ENCODE results near the gene ELMOD3. TPM values are rescaled to one million over a fixed set of nuclear protein-coding genes. Genes with fewer than 3 reads are reported as not detected.
A peak's percentile ranks its signal among the peaks of the same experiment; 100 is the strongest.
"Not testable (repeated sequence)": the region's sequence is repeated elsewhere in the genome, so short reads cannot be mapped to it uniquely, and the experiment has no call there.

ELMOD3 gene
- total RNA-seq, 1 donor from 2014 or later = 21.5 TPM

DNA sequence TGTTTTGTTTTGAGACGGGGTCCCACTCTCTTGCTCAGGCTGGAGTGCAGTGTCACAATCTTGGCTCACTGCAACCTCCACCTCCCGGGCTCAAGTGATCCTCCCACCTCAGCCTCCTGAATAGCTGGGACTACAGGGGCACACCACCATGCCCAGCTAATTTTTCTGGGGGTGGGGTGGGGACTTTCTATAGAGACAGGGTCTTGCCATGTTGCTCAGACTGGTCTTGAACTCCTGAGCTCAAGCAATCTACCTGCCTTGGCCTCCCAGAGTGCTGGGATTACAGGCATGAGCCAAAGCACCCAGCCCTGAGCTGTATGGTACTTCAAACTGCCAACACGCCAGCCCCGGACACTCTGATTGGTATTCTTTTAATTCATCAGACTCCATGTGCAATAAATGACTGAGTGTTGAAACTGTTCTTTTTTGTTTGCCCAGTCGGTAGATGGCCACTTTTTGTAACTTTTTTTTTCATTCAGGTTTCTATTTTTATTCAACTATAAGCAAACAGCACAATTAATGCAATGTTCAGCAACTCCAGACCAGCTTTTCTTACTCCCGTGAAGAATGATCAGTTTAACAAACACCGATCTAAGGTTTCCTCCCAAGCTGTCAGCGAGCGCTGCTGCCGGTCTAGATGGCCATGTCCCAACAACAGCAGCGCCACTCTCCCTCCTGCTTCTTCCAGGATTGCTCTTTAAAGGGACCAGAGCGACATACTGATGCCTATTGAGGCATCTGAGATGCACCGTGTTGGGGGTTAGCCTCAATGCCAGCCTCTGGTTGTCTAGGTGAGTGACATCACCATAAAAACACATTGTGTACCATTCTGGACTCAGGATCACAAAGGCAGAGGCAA, 14.3 kb upstream of the ELMOD3 start:
- Histone ChIP-seq H3K9ac (no peak overlapping the region), H3K4me1 (no peaks in the 10 kb centered on the region), H2AFZ (replicated peaks) (no peak overlapping the region), H3K36me3 (no peaks in the 10 kb centered on the region), H3K9me3 (ENCODE audit: low read depth) (no peaks in the 10 kb centered on the region), H4K20me1 (ENCODE audit: low read depth) (no peaks in the 10 kb centered on the region), H3F3A (ENCODE audit: low read depth) (no peaks in the 10 kb centered on the region), H3K4me2 (no peak overlapping the region), H3K79me2 (ENCODE audit: low read depth) (no peaks in the 10 kb centered on the region), H3K27ac (no peak overlapping the region), H3K27me3 (no peaks in the 10 kb centered on the region), H3K4me3 (no peak overlapping the region)
- no peak for TF ChIP-seq EZH2 (IDR thresholded peaks at IDR 0.05)
- TF ChIP-seq, protein P1, sequence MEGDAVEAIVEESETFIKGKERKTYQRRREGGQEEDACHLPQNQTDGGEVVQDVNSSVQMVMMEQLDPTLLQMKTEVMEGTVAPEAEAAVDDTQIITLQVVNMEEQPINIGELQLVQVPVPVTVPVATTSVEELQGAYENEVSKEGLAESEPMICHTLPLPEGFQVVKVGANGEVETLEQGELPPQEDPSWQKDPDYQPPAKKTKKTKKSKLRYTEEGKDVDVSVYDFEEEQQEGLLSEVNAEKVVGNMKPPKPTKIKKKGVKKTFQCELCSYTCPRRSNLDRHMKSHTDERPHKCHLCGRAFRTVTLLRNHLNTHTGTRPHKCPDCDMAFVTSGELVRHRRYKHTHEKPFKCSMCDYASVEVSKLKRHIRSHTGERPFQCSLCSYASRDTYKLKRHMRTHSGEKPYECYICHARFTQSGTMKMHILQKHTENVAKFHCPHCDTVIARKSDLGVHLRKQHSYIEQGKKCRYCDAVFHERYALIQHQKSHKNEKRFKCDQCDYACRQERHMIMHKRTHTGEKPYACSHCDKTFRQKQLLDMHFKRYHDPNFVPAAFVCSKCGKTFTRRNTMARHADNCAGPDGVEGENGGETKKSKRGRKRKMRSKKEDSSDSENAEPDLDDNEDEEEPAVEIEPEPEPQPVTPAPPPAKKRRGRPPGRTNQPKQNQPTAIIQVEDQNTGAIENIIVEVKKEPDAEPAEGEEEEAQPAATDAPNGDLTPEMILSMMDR (IDR thresholded peaks at IDR 0.05) = no peak
- no peak for TF ChIP-seq EZH2phosphoT487 (IDR thresholded peaks at IDR 0.05)
- H3K27me3 Mint-ChIP-seq (ENCODE audit: insufficient read depth, low read depth) = peaks cover 6% of the 10 kb centered on the region
- no peak overlapping the region for H3K4me3 Mint-ChIP-seq
- H3K27ac Mint-ChIP-seq = no peak overlapping the region
- peaks cover 3% of the 10 kb centered on the region for H3K4me1 Mint-ChIP-seq
- H3K9me3 Mint-ChIP-seq = no peaks in the 10 kb centered on the region
- no peak for DNase-seq (ENCODE audit: low spot score)
- peaks cover 6% of the 10 kb centered on the region for H3K36me3 Mint-ChIP-seq

DNA sequence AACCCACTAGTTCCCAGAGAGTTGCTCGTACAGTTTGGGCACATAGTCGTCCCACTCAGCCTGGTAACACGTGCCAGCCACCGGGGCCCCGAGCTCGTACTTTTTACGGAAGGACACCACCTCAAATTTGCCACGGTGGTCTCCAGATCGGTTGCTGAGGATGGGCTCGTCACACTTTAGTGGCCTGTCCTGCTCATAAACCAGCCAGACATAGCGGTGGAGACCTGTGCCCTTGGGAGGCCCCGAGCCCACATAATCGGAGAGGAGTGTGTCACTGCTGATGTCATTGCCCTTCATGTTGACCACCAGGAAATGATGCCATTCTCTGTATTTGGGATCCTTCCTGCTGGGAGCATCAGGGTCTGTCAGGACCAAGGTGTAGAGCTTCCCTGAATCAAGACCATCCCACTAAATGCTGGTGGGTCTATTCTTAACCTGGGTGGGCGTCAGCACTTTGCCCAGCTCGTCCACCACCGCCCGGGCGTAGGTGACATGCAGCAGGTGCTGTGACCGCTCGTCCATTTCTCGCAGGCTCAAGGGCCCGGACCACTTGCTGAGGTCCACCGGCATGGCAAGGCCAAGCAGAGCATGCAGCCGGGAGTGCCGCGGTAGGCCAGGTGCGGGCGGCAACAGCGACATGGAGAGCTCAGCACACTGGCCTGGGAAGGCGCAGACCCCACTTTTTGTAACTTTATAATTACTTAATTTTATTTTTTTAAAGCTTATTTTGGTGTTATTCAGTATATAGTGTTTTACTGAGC, 13.1 kb upstream of the ELMOD3 start:
- no peaks in the 10 kb centered on the region for H3K27me3 ChIP-seq
- H3K4me2 ChIP-seq = no peak overlapping the region
- no peak for DNase-seq (ENCODE audit: low spot score)
- H3K9ac ChIP-seq = no peak overlapping the region
- H2AFZ ChIP-seq (replicated peaks) = no peak overlapping the region
- Mint-ChIP-seq H3K4me3 (no peak overlapping the region), H3K27me3 (ENCODE audit: insufficient read depth, low read depth) (peaks cover 6% of the 10 kb centered on the region), H3K27ac (no peak overlapping the region), H3K36me3 (peaks cover 6% of the 10 kb centered on the region), H3K4me1 (peaks cover 3% of the 10 kb centered on the region), H3K9me3 (no peaks in the 10 kb centered on the region)
- TF ChIP-seq EZH2phosphoT487 (IDR thresholded peaks at IDR 0.05) = no peak
- TF ChIP-seq, protein P1 (IDR thresholded peaks at IDR 0.05) = no peak
- TF ChIP-seq EZH2 (IDR thresholded peaks at IDR 0.05) = no peak
- H4K20me1 ChIP-seq (ENCODE audit: low read depth) = no peaks in the 10 kb centered on the region
- H3K9me3 ChIP-seq (ENCODE audit: low read depth) = no peaks in the 10 kb centered on the region
- H3K27ac ChIP-seq = no peak overlapping the region
- H3K4me3 ChIP-seq = no peak overlapping the region
- no peaks in the 10 kb centered on the region for H3K79me2 ChIP-seq (ENCODE audit: low read depth)
- H3K36me3 ChIP-seq = no peaks in the 10 kb centered on the region
- no peaks in the 10 kb centered on the region for H3F3A ChIP-seq (ENCODE audit: low read depth)
- no peaks in the 10 kb centered on the region for H3K4me1 ChIP-seq

DNA sequence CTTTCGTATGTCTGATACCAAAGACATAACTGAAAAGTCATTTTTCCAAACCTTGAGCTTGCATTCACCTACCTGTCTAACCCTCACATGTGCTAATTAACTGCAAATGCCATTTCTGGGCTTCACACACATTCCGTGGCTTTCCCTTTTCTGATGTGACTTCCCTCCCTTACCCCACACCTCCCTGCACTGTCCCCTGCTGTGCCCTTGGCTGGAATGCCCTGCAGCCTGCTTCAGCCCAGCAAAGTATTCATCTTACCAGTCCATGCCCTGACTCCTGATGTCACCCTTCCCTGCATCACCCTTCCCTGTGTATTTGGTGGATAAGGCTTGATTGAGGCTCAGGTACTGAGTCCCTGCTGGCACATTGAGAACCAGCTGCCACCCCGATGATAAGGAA, 12.4 kb upstream of the ELMOD3 start:
- TF ChIP-seq EZH2phosphoT487 (IDR thresholded peaks at IDR 0.05) = no peak
- TF ChIP-seq EZH2 (IDR thresholded peaks at IDR 0.05) = no peak
- TF ChIP-seq, protein P1 (IDR thresholded peaks at IDR 0.05) = no peak
- Histone ChIP-seq H3K9me3 (ENCODE audit: low read depth) (no peaks in the 10 kb centered on the region), H3K9ac (no peak overlapping the region), H2AFZ (replicated peaks) (no peak overlapping the region), H3K4me3 (no peak overlapping the region), H3K4me1 (no peaks in the 10 kb centered on the region), H3K4me2 (no peak overlapping the region), H3K27me3 (no peaks in the 10 kb centered on the region), H3F3A (ENCODE audit: low read depth) (no peaks in the 10 kb centered on the region), H3K27ac (no peak overlapping the region), H3K79me2 (ENCODE audit: low read depth) (no peaks in the 10 kb centered on the region), H3K36me3 (no peaks in the 10 kb centered on the region), H4K20me1 (ENCODE audit: low read depth) (no peaks in the 10 kb centered on the region)
- peaks cover 2% of the 10 kb centered on the region for H3K27me3 Mint-ChIP-seq (ENCODE audit: insufficient read depth, low read depth)
- H3K4me1 Mint-ChIP-seq = peaks cover 3% of the 10 kb centered on the region
- peak; percentile 11 for DNase-seq (ENCODE audit: low spot score)
- H3K27ac Mint-ChIP-seq = no peak overlapping the region
- no peak overlapping the region for H3K4me3 Mint-ChIP-seq
- H3K9me3 Mint-ChIP-seq = no peaks in the 10 kb centered on the region
- H3K36me3 Mint-ChIP-seq = peaks cover 6% of the 10 kb centered on the region

DNA sequence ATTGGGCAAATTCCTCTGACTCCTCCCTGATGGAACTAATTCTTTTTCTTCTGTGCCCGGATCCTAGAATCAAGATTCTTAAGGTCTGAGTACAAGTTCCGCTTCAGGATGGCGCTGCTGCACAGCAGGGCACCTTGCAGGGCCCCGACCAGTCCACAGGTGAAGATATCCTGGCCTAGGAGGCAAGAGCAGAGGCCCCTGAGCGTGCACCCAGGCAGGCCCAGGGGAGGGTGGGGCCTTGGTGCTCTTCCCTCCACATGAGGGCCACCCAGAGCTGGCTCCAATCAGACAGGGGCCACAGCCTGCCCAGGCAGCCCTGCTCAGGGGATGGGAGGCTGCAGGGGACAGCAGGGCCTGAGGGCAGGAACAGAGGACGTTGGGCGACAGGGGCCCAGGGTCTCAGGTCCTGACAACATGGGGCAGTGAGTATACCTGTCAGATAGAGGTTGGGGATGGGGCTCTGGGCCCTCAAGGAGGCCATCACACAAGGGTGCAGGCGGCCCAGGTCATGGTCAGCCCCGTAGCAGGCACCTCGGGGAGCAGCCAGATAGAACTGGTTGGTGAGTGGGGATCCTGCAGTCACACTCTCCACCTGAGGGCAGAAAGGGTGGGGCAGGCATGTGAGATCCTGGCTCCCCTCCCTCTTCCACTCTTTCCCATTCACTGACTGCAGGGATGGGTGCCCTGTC, 11.2 kb upstream of the ELMOD3 start:
- not testable (repeated sequence) for H3K79me2 ChIP-seq (ENCODE audit: low read depth); H3K4me2 ChIP-seq; H3K4me1 Mint-ChIP-seq; H4K20me1 ChIP-seq (ENCODE audit: low read depth); H3K4me1 ChIP-seq; H3K9me3 ChIP-seq (ENCODE audit: low read depth); H3K36me3 Mint-ChIP-seq; H3K27ac ChIP-seq; H3K9me3 Mint-ChIP-seq; H2AFZ ChIP-seq (replicated peaks); DNase-seq (ENCODE audit: low spot score); H3K4me3 Mint-ChIP-seq; H3K27me3 Mint-ChIP-seq (ENCODE audit: insufficient read depth, low read depth); H3K27me3 ChIP-seq; H3K27ac Mint-ChIP-seq; H3K9ac ChIP-seq; H3K36me3 ChIP-seq; H3F3A ChIP-seq (ENCODE audit: low read depth); H3K4me3 ChIP-seq
